ENCODE measurements around the gene ACSF3. TPM values are rescaled to one million over a fixed set of nuclear protein-coding genes. Genes with fewer than 3 reads are reported as not detected.

ACSF3 gene
- total RNA-seq, 1 experiment from 2014 or later, result 30.8 TPM

- Histone ChIP-seq H3K9me3 (ENCODE audit: control insufficient read depth, insufficient read depth, low read depth, low read length) (no peaks in the 10 kb centered on the region), H3K27me3 (ENCODE audit: control insufficient read depth, insufficient read depth, low read length) (no peaks in the 10 kb centered on the region), H3K4me3 (ENCODE audit: low read depth in 2 of 2, low read length in 2 of 2) (no peak overlapping the region), H3K36me3 (ENCODE audit: control insufficient read depth, insufficient read depth, low read length) (no peaks in the 10 kb centered on the region), H3K27ac (ENCODE audit: low read length) (no peak overlapping the region), H3K4me1 (ENCODE audit: control insufficient read depth, insufficient read depth, low read length) (no peaks in the 10 kb centered on the region)
- in situ Hi-C loops (cut with HindIII; ENCODE audit: low pct_unique_long_range_greater_than_20kb, low sequenced_read_pairs) (no loop called here), intact Hi-C loops (cut with micrococcal nuclease; ENCODE audit: unreplicated experiment) (no loop called here)
- no peak for DNase-seq (ENCODE audit: low read depth, low spot score)
- no peak for ATAC-seq
- TF ChIP-seq CTCF (IDR thresholded peaks at IDR 0.05) (no peak), POLR2AphosphoS5 (IDR thresholded peaks at IDR 0.05; ENCODE audit: low read depth, low read length) (no peak), REST (IDR thresholded peaks at IDR 0.05; ENCODE audit: insufficient read depth in 1 of 2, low read depth in 2 of 2, low read length in 1 of 2) (no peak), SIN3A (IDR thresholded peaks at IDR 0.05; ENCODE audit: borderline replicate concordance, insufficient read depth, low read depth, low read length) (no peak)
- ChIA-PET CTCF (interaction anchor here (0.8 kb wide), 1 partner anchor 298 kb away, joined by 4 read pairs; no protein-coding TSS in a partner anchor), POLR2A (no interaction called here)
- no TSS peak for BruUV-seq (replicated peaks)
Observed at GRCh38 chr16:89142474-89143195, 49.0 kb downstream of the ACSF3 start.

- no peak overlapping the region for H3K4me3 ChIP-seq (ENCODE audit: low read depth in 2 of 2, low read length in 2 of 2)
- ATAC-seq (no peak), DNase-seq (ENCODE audit: low read depth, low spot score) (no peak)
- in situ Hi-C loops (cut with HindIII; ENCODE audit: low pct_unique_long_range_greater_than_20kb, low sequenced_read_pairs) (no loop called here), intact Hi-C loops (cut with micrococcal nuclease; ENCODE audit: unreplicated experiment) (no loop called here)
- POLR2A ChIA-PET, result no interaction called here
- no TSS peak for BruUV-seq (replicated peaks)
- no peaks in the 10 kb centered on the region for H3K9me3 ChIP-seq (ENCODE audit: control insufficient read depth, insufficient read depth, low read depth, low read length)
- no peaks in the 10 kb centered on the region for H3K4me1 ChIP-seq (ENCODE audit: control insufficient read depth, insufficient read depth, low read length)
- no peak overlapping the region for H3K27ac ChIP-seq (ENCODE audit: low read length)
- no peaks in the 10 kb centered on the region for H3K27me3 ChIP-seq (ENCODE audit: control insufficient read depth, insufficient read depth, low read length)
- no peaks in the 10 kb centered on the region for H3K36me3 ChIP-seq (ENCODE audit: control insufficient read depth, insufficient read depth, low read length)
- no peak for TF ChIP-seq TCF7L2 (IDR thresholded peaks at IDR 0.05; ENCODE audit: low read depth, low read length)
- no peak for TF ChIP-seq SIN3A (IDR thresholded peaks at IDR 0.05; ENCODE audit: borderline replicate concordance, insufficient read depth, low read depth, low read length)
- TF ChIP-seq REST (IDR thresholded peaks at IDR 0.05; ENCODE audit: insufficient read depth in 1 of 2, low read depth in 2 of 2, low read length in 1 of 2), result no peak
- no peak for TF ChIP-seq CTCF (IDR thresholded peaks at IDR 0.05)
- no peak for TF ChIP-seq POLR2AphosphoS5 (IDR thresholded peaks at IDR 0.05; ENCODE audit: low read depth, low read length)
- CTCF ChIA-PET, result interaction anchor here (0.8 kb wide), 1 partner anchor 299 kb away, joined by 4 read pairs; no protein-coding TSS in a partner anchor
Observed at GRCh38 chr16:89143201-89143741, 49.6 kb downstream of the ACSF3 start.

Measured in Panc1 (cell line).